ENCODE measurements around the gene WDFY2. TPM values are rescaled to one million over a fixed set of nuclear protein-coding genes. Genes with fewer than 3 reads are reported as not detected.

The WDFY2 gene
- total RNA-seq, 4 donors from 2014 or later = 7.7 to 23.3 (median 18.2) TPM

GRCh38 chr13:51793570-51794271, 209.5 kb downstream of the WDFY2 start:
- Histone ChIP-seq H3K4me1 (peaks cover 0 to 23% (median 8%) of the 10 kb centered on the region in 3 donors), H3K9me3 (no peaks in the 10 kb centered on the region), H3K27ac (peak overlapping the region; percentile 37 to 65 (median 52)), H3K4me3 (no peak overlapping the region), H3K27me3 (no peaks in the 10 kb centered on the region), H3K36me3 (peaks cover 0 to 24% (median 3%) of the 10 kb centered on the region in 3 donors)
- WGBS, 2 donors = 52% methylated on average over 5 to 6 of the region's 6 CpGs
- no peak for DNase-seq
- TF ChIP-seq CTCF (IDR thresholded peaks at IDR 0.05) (no peak), POLR2A (IDR thresholded peaks at IDR 0.05) (no peak)
- intact Hi-C loops (cut with DNase I) = no loop called here

GRCh38 chr13:51794964-51795363, 210.7 kb downstream of the WDFY2 start:
- TF ChIP-seq POLR2A (IDR thresholded peaks at IDR 0.05) (no peak), CTCF (IDR thresholded peaks at IDR 0.05) (no peak)
- no peak overlapping the region for H3K27ac ChIP-seq
- H3K36me3 ChIP-seq = peaks cover 0 to 22% (median 3%) of the 10 kb centered on the region in 3 donors
- H3K9me3 ChIP-seq = no peaks in the 10 kb centered on the region
- intact Hi-C loops (cut with DNase I) = no loop called here
- 69 to 75% methylated on average over 4 of the region's 4 CpGs for WGBS, 2 donors
- H3K27me3 ChIP-seq = no peaks in the 10 kb centered on the region
- H3K4me3 ChIP-seq = no peak overlapping the region
- no peak for DNase-seq
- H3K4me1 ChIP-seq = peaks cover 0 to 24% (median 8%) of the 10 kb centered on the region in 3 donors

GRCh38 chr13:51795419-51795818, 211.2 kb downstream of the WDFY2 start:
- no peak overlapping the region for H3K27ac ChIP-seq
- H3K9me3 ChIP-seq = no peaks in the 10 kb centered on the region
- DNase-seq = no peak
- peaks cover 0 to 22% (median 3%) of the 10 kb centered on the region in 3 donors for H3K36me3 ChIP-seq
- H3K4me3 ChIP-seq = no peak overlapping the region
- peaks cover 0 to 29% (median 8%) of the 10 kb centered on the region in 3 donors for H3K4me1 ChIP-seq
- 83 to 86% methylated on average over 2 of the region's 2 CpGs for WGBS, 2 donors
- intact Hi-C loops (cut with DNase I) = no loop called here
- TF ChIP-seq POLR2A (IDR thresholded peaks at IDR 0.05) = no peak
- TF ChIP-seq CTCF (IDR thresholded peaks at IDR 0.05) = no peak
- H3K27me3 ChIP-seq = no peaks in the 10 kb centered on the region

GRCh38 chr13:51796546-51796945, 212.3 kb downstream of the WDFY2 start:
- Histone ChIP-seq H3K4me3 (no peak overlapping the region), H3K27me3 (no peaks in the 10 kb centered on the region), H3K9me3 (no peaks in the 10 kb centered on the region), H3K27ac (no peak overlapping the region), H3K36me3 (peaks cover 0 to 22% (median 3%) of the 10 kb centered on the region in 3 donors), H3K4me1 (peaks cover 7 to 40% (median 16%) of the 10 kb centered on the region in 3 donors)
- intact Hi-C loops (cut with DNase I) = no loop called here
- TF ChIP-seq POLR2A (IDR thresholded peaks at IDR 0.05) (no peak), CTCF (IDR thresholded peaks at IDR 0.05) (no peak)
- 65 to 89% methylated on average over 2 to 7 of the region's 7 CpGs for WGBS, 2 donors
- no peak for DNase-seq

- intact Hi-C loops (cut with DNase I) = no loop called here
- Histone ChIP-seq H3K36me3 (peaks cover 0 to 22% (median 3%) of the 10 kb centered on the region in 3 donors), H3K27me3 (no peaks in the 10 kb centered on the region), H3K4me1 (peaks cover 17 to 53% (median 27%) of the 10 kb centered on the region in 3 donors), H3K9me3 (no peaks in the 10 kb centered on the region), H3K27ac (no peak overlapping the region), H3K4me3 (no peak overlapping the region)
- no peak for DNase-seq
- WGBS, 2 donors = 52 to 72% methylated on average over 8 to 10 of the region's 12 CpGs
- TF ChIP-seq CTCF (IDR thresholded peaks at IDR 0.05) = peak in 5 of 6 experiments; percentile 39 to 78 (median 63)
- no peak for TF ChIP-seq POLR2A (IDR thresholded peaks at IDR 0.05)
Observed at GRCh38 chr13:51797664-51798488, 213.6 kb downstream of the WDFY2 start.
